ENCODE measurements around the gene SDHAF1.

GRCh38 chr19:35987571-35987896 is 7.5 kb upstream of the SDHAF1 start:
- TF ChIP-seq CTCF (IDR thresholded peaks at IDR 0.05; ENCODE audit: poor library complexity) (no peak), EZH2 (IDR thresholded peaks at IDR 0.05; ENCODE audit: borderline replicate concordance) (no peak), EZH2phosphoT487 (IDR thresholded peaks at IDR 0.05; ENCODE audit: low read depth, severe bottlenecking, unreplicated experiment) (no peak)
